H1 (cell line): Measurements from ENCODE around the gene TIMP3. TPM values are rescaled to one million over a fixed set of nuclear protein-coding genes. Genes with fewer than 3 reads are reported as not detected.

Experiments used
- CTCF ChIA-PET: fragments of 300-600 bp; sonication (Branson Sonifier 250); formaldehyde crosslinking; loops from one replicate; lab custom pipeline; 2021; ENCODE audit not compliant: partially characterized antibody; lab: Charles Lee
- POLR2A ChIA-PET: fragments of 300-600 bp; sonication (Branson Sonifier 250); formaldehyde crosslinking; loops from one replicate; lab custom pipeline; 2021; ENCODE audit warnings: inconsistent platforms; ENCODE audit not compliant: partially characterized antibody; lab: Charles Lee
- DNase-seq, 2 experiments: peaks; one replicate each; pipeline versions ENCODE4 v3.0.0 to v3.0.0-alpha.2; 2010 to 2022; ENCODE audit warnings: low spot score in 2 of 2, low read depth in 1 of 2, mixed read lengths in 1 of 2
- FAIRE-seq: peaks from 2 replicates; lab custom pipeline; 2011; peaks lifted over from hg19 to GRCh38; lab: Jason Lieb, UNC
- H2AFZ ChIP-seq: 2 replicates; pipeline ENCODE4 v1.8.1; 2012; ENCODE audit warnings: low read length, inconsistent platforms
- H2AK5ac ChIP-seq: 2 replicates; pipeline ENCODE4 v1.6.1; 2013; ENCODE audit warnings: low read depth, low read length
- H2BK120ac ChIP-seq: replicated peaks from 2 replicates; pipeline ENCODE3; 2013; ENCODE audit warnings: low read depth, low read length, inconsistent platforms
- H2BK12ac ChIP-seq: 2 replicates; pipeline ENCODE4 v1.6.1; 2013; ENCODE audit warnings: low read depth, low read length
- H2BK15ac ChIP-seq: 2 replicates; pipeline ENCODE4 v1.6.1; 2013; ENCODE audit warnings: low read length
- H2BK20ac ChIP-seq: 2 replicates; pipeline ENCODE4 v1.6.1; 2013; ENCODE audit warnings: low read length
- H2BK5ac ChIP-seq: 2 replicates; pipeline ENCODE4 v1.6.1; 2013; ENCODE audit warnings: low read depth, low read length
- H3K14ac ChIP-seq: 2 replicates; pipeline ENCODE4 v1.6.1; 2013; ENCODE audit warnings: inconsistent platforms; ENCODE audit not compliant: insufficient read length
- H3K18ac ChIP-seq: 2 replicates; pipeline ENCODE4 v1.6.1; 2013; ENCODE audit warnings: low read length; ENCODE audit errors: extremely low read depth
- H3K23ac ChIP-seq: 2 replicates; pipeline ENCODE4 v1.6.1; 2013; ENCODE audit warnings: inconsistent platforms; ENCODE audit not compliant: insufficient read length
- H3K23me2 ChIP-seq: 2 replicates; pipeline ENCODE4 v1.6.1; 2013; ENCODE audit warnings: low read depth, low read length
- H3K27ac ChIP-seq: 2 replicates; pipeline ENCODE4 v1.6.1; 2011; ENCODE audit warnings: low read depth, low read length, inconsistent platforms
- H3K27me3 ChIP-seq, 4 experiments: replicated peaks in 1 of 4; 1 replicate in 1 of 4; 2 replicates in 3 of 4; pipeline versions ENCODE4 v1.6.1 to v1.8.1; 2011 to 2013; ENCODE audit warnings: low read length in 3 of 4, mild to moderate bottlenecking in 3 of 4, inconsistent platforms in 2 of 4, mixed read lengths in 2 of 4, moderate library complexity in 1 of 4; ENCODE audit not compliant: control insufficient read depth in 3 of 4, insufficient read depth in 3 of 4; ENCODE audit errors: extremely low read depth in 1 of 4
- H3K36me3 ChIP-seq, 4 experiments: 2 replicates each; pipeline versions ENCODE4 v1.6.1 to v1.8.1; 2011 to 2013; ENCODE audit warnings: mild to moderate bottlenecking in 4 of 4, low read length in 3 of 4, moderate library complexity in 2 of 4, control low read depth in 1 of 4, inconsistent platforms in 1 of 4; ENCODE audit not compliant: insufficient read depth in 4 of 4, control insufficient read depth in 2 of 4
- H3K4ac ChIP-seq: replicated peaks from 2 replicates; pipeline ENCODE3; 2013; ENCODE audit warnings: low read length, low read depth, mixed read lengths, inconsistent platforms; ENCODE audit not compliant: insufficient read length
- H3K4me1 ChIP-seq, 4 experiments: replicated peaks in 1 of 4; 1 replicate in 1 of 4; 2 replicates in 3 of 4; pipeline versions ENCODE4 v1.6.1 to v1.8.1; 2011 to 2013; ENCODE audit warnings: low read length in 3 of 4, inconsistent platforms in 2 of 4, mixed read lengths in 1 of 4; ENCODE audit not compliant: insufficient read depth in 4 of 4, control insufficient read depth in 3 of 4
- H3K4me2 ChIP-seq, 2 experiments: 2 replicates each; pipeline versions ENCODE4 v1.6.1 to v1.8.1; 2011 to 2013; ENCODE audit warnings: low read depth in 2 of 2, low read length in 2 of 2, control low read depth in 1 of 2, inconsistent platforms in 1 of 2, mild to moderate bottlenecking in 1 of 2; ENCODE audit not compliant: insufficient read depth in 1 of 2
- H3K4me3 ChIP-seq, 4 experiments: fragments of 200-600, 300-600 bp in 1 of 4; sonication (generic), shearing (Covaris generic), sonication (Bioruptor Twin) in 1 of 4; 2 replicates each; pipeline versions ENCODE4 v1.5.1 to v1.8.1; 2011 to 2016; ENCODE audit warnings: low read length in 4 of 4, low read depth in 3 of 4, control low read depth in 2 of 4, inconsistent platforms in 2 of 4, mild to moderate bottlenecking in 2 of 4, mixed read lengths in 1 of 4, moderate library complexity in 1 of 4; ENCODE audit not compliant: insufficient read depth in 2 of 4; ENCODE audit errors: extremely low read depth in 1 of 4
- H3K56ac ChIP-seq: replicated peaks from 2 replicates; pipeline ENCODE3; 2013; ENCODE audit warnings: low read depth, mild to moderate bottlenecking, mixed read lengths, low read length, inconsistent platforms; ENCODE audit not compliant: insufficient read length
- H3K79me1 ChIP-seq: 2 replicates; pipeline ENCODE4 v1.6.1; 2013; ENCODE audit warnings: low read depth, low read length, control low read depth
- H3K79me2 ChIP-seq, 2 experiments: 2 replicates each; pipeline versions ENCODE4 v1.6.1 to v1.8.1; 2012 to 2013; ENCODE audit warnings: low read length in 2 of 2, mild to moderate bottlenecking in 2 of 2, inconsistent platforms in 1 of 2; ENCODE audit not compliant: insufficient read depth in 2 of 2, control insufficient read depth in 1 of 2
- H3K9ac ChIP-seq, 4 experiments: replicated peaks in 1 of 4; 1 replicate in 1 of 4; 2 replicates in 3 of 4; pipeline versions ENCODE4 v1.6.1 to v1.8.1; 2011 to 2013; ENCODE audit warnings: low read depth in 3 of 4, low read length in 3 of 4, control low read depth in 2 of 4, mild to moderate bottlenecking in 2 of 4, moderate library complexity in 2 of 4, inconsistent platforms in 1 of 4; ENCODE audit errors: extremely low read depth in 1 of 4
- H3K9me3 ChIP-seq, 2 experiments: 2 replicates each; pipeline versions ENCODE4 v1.6.1 to v1.8.1; 2012 to 2013; ENCODE audit warnings: mild to moderate bottlenecking in 2 of 2, moderate library complexity in 2 of 2, control low read depth in 1 of 2, inconsistent platforms in 1 of 2, low read depth in 1 of 2, low read length in 1 of 2, mixed read lengths in 1 of 2; ENCODE audit not compliant: insufficient read depth in 2 of 2
- H4K20me1 ChIP-seq, 2 experiments: replicated peaks in 1 of 2; 2 replicates each; pipeline versions ENCODE3 to v1.8.1; 2011 to 2013; ENCODE audit warnings: inconsistent platforms in 2 of 2, low read length in 2 of 2, mild to moderate bottlenecking in 1 of 2; ENCODE audit not compliant: insufficient read depth in 2 of 2, control insufficient read depth in 1 of 2
- H4K5ac ChIP-seq: 2 replicates; pipeline ENCODE4 v1.6.1; 2013; ENCODE audit warnings: low read length, low read depth, mixed read lengths, inconsistent platforms; ENCODE audit not compliant: insufficient read length
- H4K8ac ChIP-seq: 2 replicates; pipeline ENCODE4 v1.8.0; 2013; ENCODE audit warnings: mild to moderate bottlenecking, moderate library complexity, low read length, inconsistent platforms; ENCODE audit not compliant: insufficient read depth; ENCODE audit errors: extremely low read depth
- H4K91ac ChIP-seq: replicated peaks from 2 replicates; pipeline ENCODE3; 2013; ENCODE audit warnings: low read length, mixed read lengths, inconsistent platforms; ENCODE audit not compliant: insufficient read length
- ASH2L ChIP-seq: fragments of 200-600, 300-600 bp; sonication (generic); IDR thresholded peaks from one replicate; pipeline ENCODE4 v1.7.1; 2017; ENCODE audit warnings: low read length
- BRCA1 ChIP-seq: IDR thresholded peaks from 2 replicates; pipeline ENCODE4 v1.6.1; 2012; ENCODE audit warnings: low read depth, low read length, improper control_type of control experiment
- CEBPB ChIP-seq: IDR thresholded peaks from 2 replicates; pipeline ENCODE4 v1.6.1; 2012; ENCODE audit warnings: low read depth, low read length
- EZH2 ChIP-seq: fragments of 200-600 bp; sonication (generic); IDR thresholded peaks from 2 replicates; pipeline ENCODE4 v1.7.1; 2012; ENCODE audit warnings: low read depth, mild to moderate bottlenecking, moderate library complexity, low read length, inconsistent platforms; ENCODE audit not compliant: severe bottlenecking
- FOSL1 ChIP-seq: IDR thresholded peaks from 2 replicates; pipeline ENCODE4 v1.6.1; 2011; ENCODE audit warnings: mild to moderate bottlenecking, low read depth, low read length, moderate library complexity; ENCODE audit not compliant: insufficient read depth
- GABPA ChIP-seq: IDR thresholded peaks from 2 replicates; pipeline ENCODE4 v1.6.1; 2011; ENCODE audit warnings: mild to moderate bottlenecking, low read length, moderate library complexity, borderline replicate concordance; ENCODE audit not compliant: insufficient read depth
- HDAC6 ChIP-seq: IDR thresholded peaks from one replicate; pipeline ENCODE4 v1.7.1; 2012; ENCODE audit warnings: low read depth, mild to moderate bottlenecking, inconsistent platforms, low read length, moderate library complexity
- RNF2 ChIP-seq: fragments of 200-900, 300-1000 bp; sonication (generic); IDR thresholded peaks from 2 replicates; pipeline ENCODE4 v1.7.1; 2016; ENCODE audit warnings: borderline replicate concordance, low read depth, mild to moderate bottlenecking, antibody characterized with exemption, low read length; ENCODE audit not compliant: poor library complexity, severe bottlenecking; ENCODE audit errors: missing control alignments
- SP1 ChIP-seq: IDR thresholded peaks from 2 replicates; pipeline ENCODE4 v1.6.1; 2011; ENCODE audit warnings: low read depth, low read length
- SP2 ChIP-seq: IDR thresholded peaks from 2 replicates; pipeline ENCODE4 v1.6.1; 2012; ENCODE audit warnings: mild to moderate bottlenecking, low read length, inconsistent platforms
- TBP ChIP-seq: IDR thresholded peaks from 2 replicates; pipeline ENCODE4 v1.6.1; 2011; ENCODE audit warnings: low read depth, low read length, improper control_type of control experiment
- WGBS, 2 experiments: shearing (Covaris generic) in 1 of 2; methylation state at CpG; one replicate each; pipeline versions ENCODE4 v1.1.6 to v1.1.7; 2013 to 2015; ENCODE audit warnings: low lambda C conversion rate in 2 of 2, mixed read lengths in 2 of 2, inconsistent platforms in 1 of 2, low coverage in 1 of 2, missing lambda C conversion rate in 1 of 2; ENCODE audit not compliant: insufficient replicate concordance in 2 of 2, insufficient coverage in 1 of 2, insufficient read length in 1 of 2; ENCODE audit errors: extremely low coverage in 1 of 2, missing lambda C conversion rate in 1 of 2; 5-methylcytosine and 5-hydroxymethylcytosine counted together
- polyA plus RNA-seq, 7 experiments: library from polyadenylated mRNA; depleted of rRNA in 3 of 7; stranded (reverse) in 5 of 7; unstranded in 2 of 7; fragments of >200 nt in 5 of 7; fragments of 200-250 nt in 2 of 7; gene quantifications; 1 replicate in 5 of 7; 2 replicates in 1 of 7; 4 replicates in 1 of 7; pipeline versions ENCODE4 v1.2.1 to v1.2.3, GENCODE V29; 2011 to 2013; ENCODE audit warnings: missing spikeins in 2 of 7, mixed read lengths in 2 of 7
- total RNA-seq: library from RNA; stranded (reverse); fragmentation: NEBNext Ultra II Directional; extraction: Animal tissue kit (Norgen Biotek cat#: 25700); gene quantifications from 2 replicates; pipeline ENCODE4 v1.2.1, GENCODE V29; 2021
- TF ChIP-seq, protein P1 (sequence below): IDR thresholded peaks from 2 replicates; pipeline ENCODE4 v1.6.1; 2012; ENCODE audit warnings: inconsistent platforms
- TF ChIP-seq, protein P2 (sequence below): IDR thresholded peaks from 2 replicates; pipeline ENCODE4 v1.6.1; 2011; ENCODE audit warnings: low read length, improper control_type of control experiment

TIMP3 gene
- total and polyA plus RNA-seq, 2 of the 8 experiments (the other 6 are each of a cell fraction or from before 2014, with no cell fraction given) = 1.3 to 4.7 TPM

DNA sequence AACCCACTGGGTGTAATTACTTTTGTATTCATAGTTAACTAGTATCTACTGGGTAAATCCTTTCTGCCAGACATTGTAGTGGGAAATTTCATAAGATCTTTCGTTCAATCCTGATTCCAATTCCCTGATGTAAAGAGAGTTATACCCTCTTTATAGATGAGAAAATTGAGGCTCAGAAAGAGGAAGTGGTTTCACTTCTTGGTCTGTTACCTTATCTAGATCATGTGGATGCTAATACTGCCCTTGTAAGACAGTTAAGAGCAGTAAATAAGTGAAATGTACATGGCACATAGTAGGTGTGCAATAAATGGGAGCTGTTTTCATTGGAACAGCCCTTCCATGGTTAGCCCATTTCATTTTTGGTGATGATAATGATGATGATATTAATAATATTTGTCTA, 46.7 kb downstream of the TIMP3 start:
- H2AK5ac ChIP-seq = no peak overlapping the region
- no peak overlapping the region for H4K8ac ChIP-seq
- H3K4me1 ChIP-seq = no peaks in the 10 kb centered on the region
- no peak overlapping the region for H3K4me3 ChIP-seq
- no peak overlapping the region for H2BK12ac ChIP-seq
- no peak overlapping the region for H3K18ac ChIP-seq
- no peak overlapping the region for H3K23ac ChIP-seq
- H3K4ac ChIP-seq = no peak overlapping the region
- no peak overlapping the region for H4K5ac ChIP-seq
- ChIA-PET CTCF (interaction anchor here (5.9 kb wide), 1 partner anchor 12 kb away, joined by 41 read pairs; no protein-coding TSS in a partner anchor), POLR2A (no interaction called here)
- no peak overlapping the region for H2BK20ac ChIP-seq
- no peak overlapping the region for H2AFZ ChIP-seq
- H3K4me2 ChIP-seq = no peak overlapping the region
- H2BK5ac ChIP-seq = no peak overlapping the region
- 50% methylated on average over 1 of the region's 1 CpG; no CpG with 5 or more reads in 1 of the 2 experiments for WGBS, 2 experiments
- H3K79me2 ChIP-seq = no peaks in the 10 kb centered on the region
- H3K23me2 ChIP-seq = no peaks in the 10 kb centered on the region
- H3K79me1 ChIP-seq = no peaks in the 10 kb centered on the region; the same call in 1 of the 2 replicates
- H3K9me3 ChIP-seq = no peaks in the 10 kb centered on the region
- H3K36me3 ChIP-seq = no peaks in the 10 kb centered on the region; a peak in 2 of 8 replicates
- H2BK120ac ChIP-seq = no peak overlapping the region
- H3K9ac ChIP-seq = no peak overlapping the region
- no peak for DNase-seq
- no peak overlapping the region for H3K14ac ChIP-seq
- H3K27me3 ChIP-seq = no peaks in the 10 kb centered on the region
- FAIRE-seq = no peak
- H3K27ac ChIP-seq = no peak overlapping the region
- no peak overlapping the region for H4K91ac ChIP-seq
- no peak overlapping the region for H2BK15ac ChIP-seq
- H3K56ac ChIP-seq = no peak overlapping the region
- peaks cover 0 to 2% of the 10 kb centered on the region in 2 experiments for H4K20me1 ChIP-seq
- TF ChIP-seq GABPA = no peak
- TF ChIP-seq BRCA1 = no peak
- TF ChIP-seq SP1 = no peak
- TF ChIP-seq TBP = no peak
- TF ChIP-seq CEBPB = no peak
- TF ChIP-seq, protein P1, sequence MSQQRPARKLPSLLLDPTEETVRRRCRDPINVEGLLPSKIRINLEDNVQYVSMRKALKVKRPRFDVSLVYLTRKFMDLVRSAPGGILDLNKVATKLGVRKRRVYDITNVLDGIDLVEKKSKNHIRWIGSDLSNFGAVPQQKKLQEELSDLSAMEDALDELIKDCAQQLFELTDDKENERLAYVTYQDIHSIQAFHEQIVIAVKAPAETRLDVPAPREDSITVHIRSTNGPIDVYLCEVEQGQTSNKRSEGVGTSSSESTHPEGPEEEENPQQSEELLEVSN = no peak
- TF ChIP-seq FOSL1 = no peak
- TF ChIP-seq, protein P2, sequence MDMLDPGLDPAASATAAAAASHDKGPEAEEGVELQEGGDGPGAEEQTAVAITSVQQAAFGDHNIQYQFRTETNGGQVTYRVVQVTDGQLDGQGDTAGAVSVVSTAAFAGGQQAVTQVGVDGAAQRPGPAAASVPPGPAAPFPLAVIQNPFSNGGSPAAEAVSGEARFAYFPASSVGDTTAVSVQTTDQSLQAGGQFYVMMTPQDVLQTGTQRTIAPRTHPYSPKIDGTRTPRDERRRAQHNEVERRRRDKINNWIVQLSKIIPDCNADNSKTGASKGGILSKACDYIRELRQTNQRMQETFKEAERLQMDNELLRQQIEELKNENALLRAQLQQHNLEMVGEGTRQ = no peak
- no peak for TF ChIP-seq RNF2
- no peak for TF ChIP-seq ASH2L
- no peak for TF ChIP-seq EZH2
- no peak for TF ChIP-seq SP2
- no peak for TF ChIP-seq HDAC6
